IMR-90 (cell line): ENCODE data around the gene LTA. TPM values are rescaled to one million over a fixed set of nuclear protein-coding genes. Genes with fewer than 3 reads are reported as not detected.

Experiments used
- ATAC-seq: fragments of 200-7000 bp; cut with Tn5 transposase; 2 replicates; pipeline ENCODE4 v1.9.1; 2020; ENCODE audit warnings: low read depth, mild to moderate bottlenecking, moderate library complexity
- BruUV-seq: library from RNA; stranded (reverse); fragments of 400-500 nt; replicated peaks from 2 replicates; lab custom pipeline; 2021; lab: Mats Ljungman, UMichigan
- CTCF ChIA-PET: fragments of 300-600 bp; formaldehyde crosslinking; extraction: SDS; loops from one replicate; lab custom pipeline; 2021; ENCODE audit warnings: antibody characterized with exemption; lab: Yijun Ruan, JAX
- POLR2A ChIA-PET: fragments of 300-600 bp; sonication (Branson Sonifier 250); formaldehyde crosslinking; loops from one replicate; lab custom pipeline; 2022; ENCODE audit warnings: antibody characterized with exemption; ENCODE audit not compliant: unreplicated experiment; lab: Charles Lee
- DNase-seq: peaks from one replicate; pipeline ENCODE4 v3.0.0; 2013
- H2AFZ ChIP-seq: replicated peaks from 2 replicates; pipeline ENCODE3; 2013; ENCODE audit warnings: low read length, mild to moderate bottlenecking; ENCODE audit not compliant: poor library complexity
- H2AK5ac ChIP-seq: 2 replicates; pipeline ENCODE4 v1.6.1; 2013; ENCODE audit warnings: low read depth, low read length, inconsistent platforms
- H2AK9ac ChIP-seq: replicated peaks from 2 replicates; pipeline ENCODE3; 2013; ENCODE audit warnings: mild to moderate bottlenecking, low read depth, low read length, moderate library complexity; ENCODE audit not compliant: poor library complexity
- H2BK120ac ChIP-seq: 2 replicates; pipeline ENCODE4 v1.6.1; 2013; ENCODE audit warnings: low read depth, low read length, inconsistent platforms
- H2BK15ac ChIP-seq: 3 replicates; pipeline ENCODE4 v1.6.1; 2013; ENCODE audit warnings: low read depth, low read length, inconsistent platforms
- H2BK20ac ChIP-seq: 2 replicates; pipeline ENCODE4 v1.6.1; 2013; ENCODE audit warnings: low read depth, mild to moderate bottlenecking, inconsistent platforms, low read length, moderate library complexity
- H2BK5ac ChIP-seq: 2 replicates; pipeline ENCODE4 v1.6.1; 2013; ENCODE audit warnings: mild to moderate bottlenecking, low read depth, low read length, inconsistent platforms; ENCODE audit not compliant: poor library complexity, severe bottlenecking
- H3K14ac ChIP-seq: replicated peaks from 2 replicates; pipeline ENCODE4 v1.6.1; 2013; ENCODE audit warnings: low read depth, low read length, inconsistent platforms
- H3K18ac ChIP-seq: 2 replicates; pipeline ENCODE4 v1.6.1; 2013; ENCODE audit warnings: low read depth, low read length, control low read depth
- H3K23ac ChIP-seq: 2 replicates; pipeline ENCODE4 v1.6.1; 2013; ENCODE audit warnings: low read depth, low read length, inconsistent platforms
- H3K27ac ChIP-seq: 2 replicates; pipeline ENCODE4 v1.5.1; 2013; ENCODE audit warnings: mild to moderate bottlenecking, control low read depth, low read length; ENCODE audit not compliant: insufficient read depth
- H3K27me3 ChIP-seq: 2 replicates; pipeline ENCODE4 v1.6.1; 2013; ENCODE audit warnings: low read length; ENCODE audit not compliant: control insufficient read depth, insufficient read depth
- H3K36me3 ChIP-seq: 2 replicates; pipeline ENCODE4 v1.6.1; 2013; ENCODE audit warnings: low read length, mixed read lengths; ENCODE audit not compliant: control insufficient read depth, insufficient read depth
- H3K4ac ChIP-seq: 2 replicates; pipeline ENCODE4 v1.6.1; 2013; ENCODE audit warnings: low read depth, low read length, inconsistent platforms
- H3K4me1 ChIP-seq: 2 replicates; pipeline ENCODE4 v1.6.1; 2013; ENCODE audit warnings: low read length, mixed read lengths; ENCODE audit not compliant: control insufficient read depth, insufficient read depth
- H3K4me2 ChIP-seq: 2 replicates; pipeline ENCODE4 v1.6.1; 2013; ENCODE audit warnings: low read depth, mild to moderate bottlenecking, control low read depth, low read length, moderate library complexity
- H3K4me3 ChIP-seq: 2 replicates; pipeline ENCODE4 v1.5.1; 2013; ENCODE audit warnings: low read depth, mild to moderate bottlenecking, control low read depth, low read length, moderate library complexity; ENCODE audit not compliant: insufficient read depth
- H3K56ac ChIP-seq: 2 replicates; pipeline ENCODE4 v1.6.1; 2013; ENCODE audit warnings: low read length, inconsistent platforms; ENCODE audit not compliant: insufficient read depth; ENCODE audit errors: extremely low read depth
- H3K79me1 ChIP-seq, 2 experiments: 2 replicates each; pipeline ENCODE4 v1.6.1; 2013; ENCODE audit warnings: low read length in 2 of 2, inconsistent platforms in 1 of 2, low read depth in 1 of 2
- H3K9ac ChIP-seq: 2 replicates; pipeline ENCODE4 v1.6.1; 2013; ENCODE audit warnings: low read depth, low read length, control low read depth
- H3K9me1 ChIP-seq: 2 replicates; pipeline ENCODE4 v1.6.1; 2013; ENCODE audit warnings: low read length, inconsistent platforms; ENCODE audit not compliant: insufficient read depth
- H3K9me3 ChIP-seq: 2 replicates; pipeline ENCODE4 v1.6.1; 2013; ENCODE audit warnings: low read length; ENCODE audit not compliant: control insufficient read depth, insufficient read depth
- H4K20me1 ChIP-seq: 2 replicates; pipeline ENCODE4 v1.6.1; 2013; ENCODE audit warnings: low read length, inconsistent platforms; ENCODE audit not compliant: insufficient read depth
- H4K5ac ChIP-seq: 2 replicates; pipeline ENCODE4 v1.6.1; 2013; ENCODE audit warnings: mild to moderate bottlenecking, low read depth, low read length, control low read depth
- H4K8ac ChIP-seq, 2 experiments: 2 replicates each; pipeline ENCODE4 v1.6.1; 2013; ENCODE audit warnings: low read depth in 2 of 2, low read length in 2 of 2, control low read depth in 1 of 2, inconsistent platforms in 1 of 2
- H4K91ac ChIP-seq: 2 replicates; pipeline ENCODE4 v1.6.1; 2013; ENCODE audit warnings: low read depth, low read length, inconsistent platforms; ENCODE audit not compliant: insufficient read depth
- BHLHE40 ChIP-seq: fragments of 150-350 bp; IDR thresholded peaks from 2 replicates; pipeline ENCODE4 v1.6.1; 2016; ENCODE audit warnings: mild to moderate bottlenecking, low read depth, low read length
- CEBPB ChIP-seq: IDR thresholded peaks from 2 replicates; pipeline ENCODE4 v1.6.1; 2012; ENCODE audit warnings: low read depth, low read length, improper control_type of control experiment
- CHD1 ChIP-seq: IDR thresholded peaks from 2 replicates; pipeline ENCODE4 v1.6.1; 2012; ENCODE audit warnings: low read depth, low read length, improper control_type of control experiment
- CTCF ChIP-seq: conservative IDR thresholded peaks from 2 replicates; pipeline ENCODE4 v1.5.1; 2012; ENCODE audit warnings: mild to moderate bottlenecking, low read depth, low read length, improper control_type of control experiment
- FOS ChIP-seq: fragments of 150-350 bp; IDR thresholded peaks from 2 replicates; pipeline ENCODE4 v1.6.1; 2016; ENCODE audit warnings: low read depth, low read length
- MAFK ChIP-seq: IDR thresholded peaks from 2 replicates; pipeline ENCODE4 v1.6.1; 2012; ENCODE audit warnings: low read depth, low read length, improper control_type of control experiment
- MAZ ChIP-seq: IDR thresholded peaks from 2 replicates; pipeline ENCODE4 v1.6.1; 2012; ENCODE audit warnings: low read depth, mild to moderate bottlenecking, low read length, improper control_type of control experiment, moderate library complexity, borderline replicate concordance
- NFE2L2 ChIP-seq: fragments of 150-350 bp; IDR thresholded peaks from 2 replicates; pipeline ENCODE4 v1.6.1; 2016; ENCODE audit warnings: low read depth, mild to moderate bottlenecking, low read length
- POLR2A ChIP-seq: IDR thresholded peaks from 2 replicates; pipeline ENCODE4 v1.6.1; 2012; ENCODE audit warnings: mild to moderate bottlenecking, low read depth, low read length
- RAD21 ChIP-seq: IDR thresholded peaks from 2 replicates; pipeline ENCODE4 v1.6.1; 2012; ENCODE audit warnings: low read length, improper control_type of control experiment
- RCOR1 ChIP-seq: IDR thresholded peaks from 2 replicates; pipeline ENCODE4 v1.6.1; 2012; ENCODE audit warnings: mild to moderate bottlenecking, low read length, improper control_type of control experiment; ENCODE audit not compliant: insufficient replicate concordance
- RFX5 ChIP-seq: IDR thresholded peaks from 2 replicates; pipeline ENCODE4 v1.8.0; 2012; ENCODE audit warnings: low read depth, mild to moderate bottlenecking, low read length, moderate library complexity
- SMC3 ChIP-seq: fragments of 150-350 bp; IDR thresholded peaks from 2 replicates; pipeline ENCODE4 v1.6.1; 2016; ENCODE audit warnings: low read depth, mild to moderate bottlenecking, antibody characterized with exemption, low read length, moderate library complexity
- USF2 ChIP-seq: fragments of 150-350 bp; IDR thresholded peaks from 2 replicates; pipeline ENCODE4 v1.6.1; 2017; ENCODE audit warnings: mild to moderate bottlenecking, antibody characterized with exemption, low read length, low read depth
- WGBS, 2 experiments: methylation state at CpG; one replicate each; pipeline versions ENCODE4 v1.1.5 to v1.1.7; 2013; ENCODE audit warnings: missing lambda C conversion rate in 2 of 2; ENCODE audit not compliant: insufficient read length in 1 of 2; ENCODE audit errors: extremely low coverage in 2 of 2; 5-methylcytosine and 5-hydroxymethylcytosine counted together
- dilution Hi-C: fragments of 300-500 bp; cut with HindIII; formaldehyde crosslinking; loops from one replicate; pipeline ENCODE4 v1.14.3; 2018; ENCODE audit warnings: low sequenced_read_pairs; ENCODE audit not compliant: unreplicated experiment
- in situ Hi-C: fragments of 300-500 bp; cut with MboI; formaldehyde crosslinking; loops from 3 replicates; pipeline ENCODE4 v1.14.3; 2019; ENCODE audit warnings: low sequenced_read_pairs, inconsistent platforms, mixed read lengths
- intact Hi-C: fragments of 100-400 bp; cut with micrococcal nuclease; formaldehyde crosslinking; loops from 2 replicates; pipeline ENCODE4 v1.10.0; 2022
- polyA plus RNA-seq, 3 experiments: library from polyadenylated mRNA; depleted of rRNA; stranded (reverse); fragments of >200 nt; gene quantifications; 2 replicates each; pipeline ENCODE4 v1.2.3, GENCODE V29; 2012; ENCODE audit warnings: low replicate concordance in 1 of 3
- total RNA-seq: library from RNA; depleted of rRNA; stranded (reverse); fragments of >200 nt; gene quantifications from 2 replicates; pipeline ENCODE4 v1.2.3, GENCODE V29; 2012
- TF ChIP-seq, protein P1 (sequence below): fragments of 150-350 bp; IDR thresholded peaks from 2 replicates; pipeline ENCODE4 v1.6.1; 2016; ENCODE audit warnings: low read depth, mild to moderate bottlenecking, low read length, moderate library complexity, borderline replicate concordance

LTA gene
- total and polyA plus RNA-seq, 2 of the 4 experiments (the other 2 are of a cell fraction) = not detected

DNA sequence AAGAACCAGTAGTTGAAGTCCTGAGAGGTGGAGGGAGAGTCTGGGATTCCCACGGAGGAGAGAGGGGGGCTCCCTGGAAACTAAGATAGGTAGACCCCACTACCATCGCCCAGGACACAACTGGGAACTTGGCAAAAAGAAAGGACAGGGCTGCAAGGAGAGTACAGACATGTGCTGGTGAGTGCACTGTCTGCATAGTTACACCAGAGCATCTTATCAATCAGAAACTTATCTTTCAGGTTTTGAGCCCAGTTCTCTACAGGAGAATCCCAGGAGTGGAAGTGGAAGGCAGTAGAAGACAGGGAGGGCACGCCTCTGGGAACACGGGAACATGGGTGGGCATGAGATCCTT lies 12.5 kb upstream of the LTA start:
- CTCF ChIA-PET = no interaction called here
- in situ Hi-C loops = no loop called here

More for the DNA sequence above, 12.5 kb upstream of the LTA start:
- H3K4ac ChIP-seq = peak overlapping the region; percentile 66
- no peak overlapping the region for H4K5ac ChIP-seq
- dilution Hi-C loops = no loop called here
- no peak overlapping the region for H3K9ac ChIP-seq
- H2BK15ac ChIP-seq = peak overlapping the region; percentile 21; the same call in 1 of the 3 replicates
- H3K4me3 ChIP-seq = no peak overlapping the region
- no peak overlapping the region for H3K4me2 ChIP-seq
- peak overlapping the region; percentile 78; the same call in 1 of the 2 replicates for H2AK5ac ChIP-seq
- no peak for TF ChIP-seq MAZ
- TF ChIP-seq, protein P1, sequence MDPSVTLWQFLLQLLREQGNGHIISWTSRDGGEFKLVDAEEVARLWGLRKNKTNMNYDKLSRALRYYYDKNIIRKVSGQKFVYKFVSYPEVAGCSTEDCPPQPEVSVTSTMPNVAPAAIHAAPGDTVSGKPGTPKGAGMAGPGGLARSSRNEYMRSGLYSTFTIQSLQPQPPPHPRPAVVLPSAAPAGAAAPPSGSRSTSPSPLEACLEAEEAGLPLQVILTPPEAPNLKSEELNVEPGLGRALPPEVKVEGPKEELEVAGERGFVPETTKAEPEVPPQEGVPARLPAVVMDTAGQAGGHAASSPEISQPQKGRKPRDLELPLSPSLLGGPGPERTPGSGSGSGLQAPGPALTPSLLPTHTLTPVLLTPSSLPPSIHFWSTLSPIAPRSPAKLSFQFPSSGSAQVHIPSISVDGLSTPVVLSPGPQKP = no peak
- no peak for TF ChIP-seq CTCF
- TF ChIP-seq RAD21 = no peak
- no peak for TF ChIP-seq USF2
- TF ChIP-seq POLR2A = no peak
- no peak for TF ChIP-seq RCOR1
- TF ChIP-seq NFE2L2 = no peak
- no peak for TF ChIP-seq CEBPB
- no peak for TF ChIP-seq MAFK
- TF ChIP-seq CHD1 = no peak
- no peak for TF ChIP-seq BHLHE40
- TF ChIP-seq FOS = no peak
- no peak for TF ChIP-seq RFX5
- no peak for TF ChIP-seq SMC3
- peak overlapping the region; percentile 52; the same call in 1 of the 2 replicates for H3K14ac ChIP-seq
- ATAC-seq = no peak
- peaks cover 19% of the 10 kb centered on the region; the same call in 1 of the 2 replicates for H3K9me1 ChIP-seq
- H3K27ac ChIP-seq = no peak overlapping the region
- no peaks in the 10 kb centered on the region for H3K27me3 ChIP-seq
- DNase-seq = no peak
- intact Hi-C loops = no loop called here
- no peak overlapping the region for H3K18ac ChIP-seq
- H4K8ac ChIP-seq = peak overlapping the region in 1 of 2 experiments; percentile 57; a peak in 1 of 4 replicates
- H3K4me1 ChIP-seq = peaks cover 18% of the 10 kb centered on the region
- no peak overlapping the region for H3K56ac ChIP-seq
- POLR2A ChIA-PET = no interaction called here
- H2BK5ac ChIP-seq = peak overlapping the region; percentile 46
- no peaks in the 10 kb centered on the region for H3K9me3 ChIP-seq
- peak overlapping the region; percentile 52 for H4K91ac ChIP-seq
- H2BK20ac ChIP-seq = peak overlapping the region; percentile 14; the same call in 1 of the 2 replicates
- peak overlapping the region; percentile 9 for H2AFZ ChIP-seq
- peaks cover 28% of the 10 kb centered on the region for H3K36me3 ChIP-seq
- no peaks in the 10 kb centered on the region for H4K20me1 ChIP-seq
- H3K79me1 ChIP-seq = peaks cover 9 to 20% of the 10 kb centered on the region in 2 experiments; a peak in 3 of 4 replicates
- H3K23ac ChIP-seq = peak overlapping the region; percentile 59; the same call in 1 of the 2 replicates
- H2AK9ac ChIP-seq = peak overlapping the region; percentile 74
- BruUV-seq = no TSS peak
- 0 out of 2 replicates have a peak overlapping the region, but pooled peaks have one; percentile 72 for H2BK120ac ChIP-seq
- 85% methylated on average over 3 of the region's 4 CpGs; no CpG with 5 or more reads in 1 of the 2 experiments for WGBS, 2 experiments
